NK-92 (cell line): Measurements from ENCODE around the gene GATM.
"Not testable (repeated sequence)": the region's sequence is repeated elsewhere in the genome, so short reads cannot be mapped to it uniquely, and the experiment has no call there.

Experiments used
- DNase-seq: peaks from one replicate; lab custom pipeline; 2025; ENCODE audit not compliant: unreplicated experiment; lab: John Stamatoyannopoulos, UW

The GATM gene

GRCh38 chr15:45389351-45389750 is 11.0 kb upstream of the GATM start:
- no peak for DNase-seq

GRCh38 chr15:45387380-45388007 is 9.2 kb upstream of the GATM start:
- DNase-seq = no peak

- no peak for DNase-seq
Observed at GRCh38 chr15:45386974-45387373, 8.6 kb upstream of the GATM start.

GRCh38 chr15:45386420-45386819 is 8.1 kb upstream of the GATM start:
- no peak for DNase-seq

GRCh38 chr15:45385590-45385989 is 7.2 kb upstream of the GATM start:
- no peak for DNase-seq

- no peak for DNase-seq
Observed at GRCh38 chr15:45384700-45385099, 6.4 kb upstream of the GATM start.

- DNase-seq = no peak
Observed at GRCh38 chr15:45378913-45379262, 544 bp upstream of the GATM start.

- no peak for DNase-seq
Observed at GRCh38 chr15:45377609-45378148, 665 bp downstream of the GATM start.

- no peak for DNase-seq
Observed at GRCh38 chr15:45376967-45377608, 1.3 kb downstream of the GATM start.

- DNase-seq = no peak
Observed at GRCh38 chr15:45376300-45376928, 1.9 kb downstream of the GATM start.

GRCh38 chr15:45375836-45376235 is 2.5 kb downstream of the GATM start:
- no peak for DNase-seq

- no peak for DNase-seq
Observed at GRCh38 chr15:45373976-45374375, 4.4 kb downstream of the GATM start.

GRCh38 chr15:45372041-45372995 is 6.0 kb downstream of the GATM start:
- no peak for DNase-seq

GRCh38 chr15:45371546-45371945 is 6.8 kb downstream of the GATM start:
- no peak for DNase-seq

- DNase-seq = not testable (repeated sequence)
Observed at GRCh38 chr15:45370042-45370441, 8.3 kb downstream of the GATM start.

- DNase-seq = not testable (repeated sequence)
Observed at GRCh38 chr15:45367222-45367621, 11.1 kb downstream of the GATM start.

- DNase-seq = no peak
Observed at GRCh38 chr15:45364271-45364670, 14.1 kb downstream of the GATM start.

- DNase-seq = no peak
Observed at GRCh38 chr15:45363801-45364200, 14.5 kb downstream of the GATM start.

- DNase-seq = no peak
Observed at GRCh38 chr15:45363334-45363733, 15.0 kb downstream of the GATM start.

GRCh38 chr15:45362419-45362818 is 15.9 kb downstream of the GATM start:
- DNase-seq = no peak

GRCh38 chr15:45361878-45362277 is 16.5 kb downstream of the GATM start:
- DNase-seq = no peak
